GM10266 (cell line): ENCODE results near the gene CADM1.

Source experiments
- DNase-seq: peaks from one replicate; pipeline ENCODE4 v3.0.0; 2012; ENCODE audit errors: extremely low spot score
- CTCF ChIP-seq: IDR thresholded peaks from 2 replicates; pipeline ENCODE4 v1.5.1; 2012; ENCODE audit warnings: mild to moderate bottlenecking, low read depth; ENCODE audit not compliant: control insufficient read depth, insufficient read depth; ENCODE audit errors: missing control alignments

The CADM1 gene

DNA sequence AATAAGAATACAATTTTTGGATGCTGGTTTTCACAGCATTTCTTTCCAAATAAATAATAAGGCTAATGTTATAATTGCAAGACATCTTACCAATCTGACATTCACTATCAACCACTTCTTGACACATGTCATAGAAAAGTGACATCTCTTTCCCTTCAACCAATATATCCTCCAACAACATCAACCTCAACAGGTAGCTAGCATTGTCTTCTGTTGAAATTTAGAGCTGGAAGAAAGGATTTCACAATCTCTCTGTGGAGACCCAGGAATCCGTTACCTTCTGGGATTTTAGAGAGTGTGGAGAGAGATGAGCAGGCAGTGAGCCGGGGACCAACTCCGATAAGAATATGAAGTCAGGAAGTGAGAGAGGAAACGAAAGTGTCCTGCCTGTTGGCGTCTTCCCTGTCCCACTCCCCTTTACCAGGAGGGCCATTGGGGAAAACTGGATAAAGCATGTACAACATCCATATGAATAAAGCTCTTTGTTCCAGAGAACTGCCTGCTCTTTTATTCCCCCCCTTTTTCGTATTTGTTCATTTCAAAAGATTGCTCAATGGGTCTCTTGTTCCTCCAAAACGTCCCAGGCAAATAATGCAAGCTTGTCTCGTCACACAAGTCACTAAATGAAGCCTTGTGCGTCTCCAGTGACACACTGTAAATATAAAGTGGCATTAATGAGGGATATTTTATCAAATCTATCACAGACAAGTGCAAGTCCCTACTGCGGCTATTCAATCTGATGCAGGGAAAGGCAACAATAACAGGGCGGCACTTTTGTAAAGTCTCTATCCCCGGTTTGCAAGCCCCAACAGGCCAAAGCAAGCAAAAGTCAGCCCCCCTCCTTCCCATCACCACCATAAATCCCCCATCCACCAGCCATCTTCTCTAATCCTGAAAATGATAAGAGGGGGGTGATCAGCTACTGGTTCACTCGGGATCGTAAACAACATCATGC lies 3.4 kb downstream of the CADM1 start:
- TF ChIP-seq CTCF = no peak
- DNase-seq = no peak

- no peak for TF ChIP-seq CTCF
- no peak for DNase-seq
Observed at GRCh38 chr11:115499891-115500290, 4.3 kb downstream of the CADM1 start.

DNA sequence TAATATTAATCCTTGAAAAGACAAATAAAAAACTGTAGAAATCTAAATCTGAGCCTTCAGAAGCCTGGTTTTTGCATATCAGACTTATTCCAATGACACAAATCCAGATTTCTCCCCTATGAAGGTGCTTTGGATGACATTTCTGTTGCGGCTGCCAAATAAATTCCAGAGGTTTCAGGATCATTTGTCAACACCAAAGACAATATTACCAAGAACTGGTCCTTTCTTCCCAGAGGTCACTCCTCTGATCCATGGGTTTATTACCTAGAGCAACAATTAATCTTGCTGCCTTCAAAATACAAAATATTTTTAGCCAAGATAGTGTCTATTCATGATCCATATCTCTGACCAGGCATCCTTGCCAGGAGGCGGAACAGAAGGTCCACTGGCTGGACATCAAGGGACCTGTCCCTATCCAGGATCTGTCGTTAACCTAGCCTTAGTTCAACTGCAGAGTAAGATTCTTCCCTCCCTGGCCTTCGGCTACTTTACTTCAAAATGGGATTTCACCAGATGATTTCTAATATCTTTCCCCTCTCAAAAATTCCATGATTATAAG lies 4.9 kb downstream of the CADM1 start:
- no peak for TF ChIP-seq CTCF
- no peak for DNase-seq

DNA sequence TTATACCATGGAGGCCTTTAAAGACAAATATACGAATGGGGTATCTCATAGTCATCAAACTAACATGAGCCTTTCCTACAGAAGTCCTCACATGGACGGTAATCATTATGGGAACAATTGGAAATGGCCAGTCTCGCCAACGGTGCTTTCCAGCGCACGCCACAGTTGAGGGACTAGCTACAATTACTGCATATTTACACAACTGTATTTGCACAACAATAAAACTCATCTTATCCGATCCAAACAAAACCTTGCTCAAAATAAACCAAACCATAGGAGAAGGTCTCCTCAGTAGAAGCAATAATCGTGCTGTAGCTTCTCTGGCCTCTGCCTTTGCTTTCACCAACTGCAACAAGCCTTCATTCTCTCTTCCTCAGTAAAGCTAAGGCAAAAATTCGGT lies 5.9 kb downstream of the CADM1 start:
- TF ChIP-seq CTCF = no peak
- no peak for DNase-seq

DNA sequence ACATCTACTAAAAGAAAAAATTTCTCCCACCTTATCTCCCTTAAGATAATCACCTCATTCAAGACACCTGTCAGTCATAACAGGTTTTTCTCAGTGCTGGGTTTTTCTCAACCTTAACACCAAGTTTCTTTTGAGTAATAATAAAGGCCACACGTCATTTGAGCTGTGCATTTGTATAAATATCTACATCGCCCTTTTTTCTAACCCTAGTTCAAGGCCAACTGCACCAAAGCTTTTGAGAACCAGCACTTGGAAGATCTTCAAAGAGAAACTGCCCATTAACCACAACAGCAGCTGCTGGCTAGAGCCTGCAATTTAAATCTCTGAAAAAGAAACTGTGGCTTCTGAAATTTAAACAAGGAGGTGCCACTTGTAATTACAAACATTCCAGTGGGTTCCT lies 6.9 kb downstream of the CADM1 start:
- TF ChIP-seq CTCF = no peak
- peak; percentile 22 for DNase-seq

- DNase-seq = no peak
- no peak for TF ChIP-seq CTCF
Observed at GRCh38 chr11:115496892-115497291, 7.3 kb downstream of the CADM1 start.

- no peak for DNase-seq
- TF ChIP-seq CTCF = no peak
Observed at GRCh38 chr11:115493905-115494304, 10.3 kb downstream of the CADM1 start.
